GM10266 (cell line): ENCODE results near the gene GAA.

Source experiments
- DNase-seq: peaks from one replicate; pipeline ENCODE4 v3.0.0; 2012; ENCODE audit errors: extremely low spot score
- TF ChIP-seq, protein P1 (sequence below): IDR thresholded peaks from 2 replicates; pipeline ENCODE4 v1.5.1; 2012; ENCODE audit warnings: mild to moderate bottlenecking, low read depth; ENCODE audit not compliant: control insufficient read depth, insufficient read depth; ENCODE audit errors: missing control alignments

Gene GAA

DNA sequence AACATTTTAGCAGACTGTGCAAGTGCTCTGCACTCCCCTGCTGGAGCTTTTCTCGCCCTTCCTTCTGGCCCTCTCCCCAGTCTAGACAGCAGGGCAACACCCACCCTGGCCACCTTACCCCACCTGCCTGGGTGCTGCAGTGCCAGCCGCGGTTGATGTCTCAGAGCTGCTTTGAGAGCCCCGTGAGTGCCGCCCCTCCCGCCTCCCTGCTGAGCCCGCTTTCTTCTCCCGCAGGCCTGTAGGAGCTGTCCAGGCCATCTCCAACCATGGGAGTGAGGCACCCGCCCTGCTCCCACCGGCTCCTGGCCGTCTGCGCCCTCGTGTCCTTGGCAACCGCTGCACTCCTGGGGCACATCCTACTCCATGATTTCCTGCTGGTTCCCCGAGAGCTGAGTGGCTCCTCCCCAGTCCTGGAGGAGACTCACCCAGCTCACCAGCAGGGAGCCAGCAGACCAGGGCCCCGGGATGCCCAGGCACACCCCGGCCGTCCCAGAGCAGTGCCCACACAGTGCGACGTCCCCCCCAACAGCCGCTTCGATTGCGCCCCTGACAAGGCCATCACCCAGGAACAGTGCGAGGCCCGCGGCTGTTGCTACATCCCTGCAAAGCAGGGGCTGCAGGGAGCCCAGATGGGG is 3.1 kb downstream of the GAA start:
- TF ChIP-seq, protein P1, sequence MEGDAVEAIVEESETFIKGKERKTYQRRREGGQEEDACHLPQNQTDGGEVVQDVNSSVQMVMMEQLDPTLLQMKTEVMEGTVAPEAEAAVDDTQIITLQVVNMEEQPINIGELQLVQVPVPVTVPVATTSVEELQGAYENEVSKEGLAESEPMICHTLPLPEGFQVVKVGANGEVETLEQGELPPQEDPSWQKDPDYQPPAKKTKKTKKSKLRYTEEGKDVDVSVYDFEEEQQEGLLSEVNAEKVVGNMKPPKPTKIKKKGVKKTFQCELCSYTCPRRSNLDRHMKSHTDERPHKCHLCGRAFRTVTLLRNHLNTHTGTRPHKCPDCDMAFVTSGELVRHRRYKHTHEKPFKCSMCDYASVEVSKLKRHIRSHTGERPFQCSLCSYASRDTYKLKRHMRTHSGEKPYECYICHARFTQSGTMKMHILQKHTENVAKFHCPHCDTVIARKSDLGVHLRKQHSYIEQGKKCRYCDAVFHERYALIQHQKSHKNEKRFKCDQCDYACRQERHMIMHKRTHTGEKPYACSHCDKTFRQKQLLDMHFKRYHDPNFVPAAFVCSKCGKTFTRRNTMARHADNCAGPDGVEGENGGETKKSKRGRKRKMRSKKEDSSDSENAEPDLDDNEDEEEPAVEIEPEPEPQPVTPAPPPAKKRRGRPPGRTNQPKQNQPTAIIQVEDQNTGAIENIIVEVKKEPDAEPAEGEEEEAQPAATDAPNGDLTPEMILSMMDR = no peak
- no peak for DNase-seq

- TF ChIP-seq, protein P1 = no peak
- DNase-seq = no peak
Observed at GRCh38 chr17:80104956-80105375, 3.6 kb downstream of the GAA start.

GRCh38 chr17:80105762-80106161 is 4.4 kb downstream of the GAA start:
- no peak for DNase-seq
- TF ChIP-seq, protein P1 = no peak

DNA sequence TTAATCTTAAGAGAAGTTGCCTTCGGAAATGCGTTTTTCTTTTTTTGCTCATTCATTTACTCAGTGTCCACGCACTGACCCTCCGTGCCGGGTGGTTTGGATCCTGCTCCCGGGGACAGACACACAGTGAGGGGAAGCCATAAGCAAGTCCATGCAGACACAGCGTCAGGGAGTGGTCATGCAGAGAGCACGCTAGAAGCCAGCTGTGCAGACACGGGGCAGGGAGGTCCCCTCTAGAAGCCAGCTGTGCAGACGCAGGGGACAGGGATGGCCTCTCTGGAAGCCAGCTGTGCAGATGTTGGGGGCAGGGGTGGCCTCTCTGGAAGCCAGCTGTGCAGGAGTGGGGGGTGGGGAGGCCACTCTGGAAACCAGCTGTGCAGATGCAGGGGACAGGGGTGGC is 4.8 kb downstream of the GAA start:
- DNase-seq = no peak
- TF ChIP-seq, protein P1 = no peak

GRCh38 chr17:80106751-80107150 is 5.4 kb downstream of the GAA start:
- TF ChIP-seq, protein P1 = no peak
- no peak for DNase-seq

- DNase-seq = no peak
- TF ChIP-seq, protein P1 = no peak
Observed at GRCh38 chr17:80107231-80108021, 6.0 kb downstream of the GAA start.

DNA sequence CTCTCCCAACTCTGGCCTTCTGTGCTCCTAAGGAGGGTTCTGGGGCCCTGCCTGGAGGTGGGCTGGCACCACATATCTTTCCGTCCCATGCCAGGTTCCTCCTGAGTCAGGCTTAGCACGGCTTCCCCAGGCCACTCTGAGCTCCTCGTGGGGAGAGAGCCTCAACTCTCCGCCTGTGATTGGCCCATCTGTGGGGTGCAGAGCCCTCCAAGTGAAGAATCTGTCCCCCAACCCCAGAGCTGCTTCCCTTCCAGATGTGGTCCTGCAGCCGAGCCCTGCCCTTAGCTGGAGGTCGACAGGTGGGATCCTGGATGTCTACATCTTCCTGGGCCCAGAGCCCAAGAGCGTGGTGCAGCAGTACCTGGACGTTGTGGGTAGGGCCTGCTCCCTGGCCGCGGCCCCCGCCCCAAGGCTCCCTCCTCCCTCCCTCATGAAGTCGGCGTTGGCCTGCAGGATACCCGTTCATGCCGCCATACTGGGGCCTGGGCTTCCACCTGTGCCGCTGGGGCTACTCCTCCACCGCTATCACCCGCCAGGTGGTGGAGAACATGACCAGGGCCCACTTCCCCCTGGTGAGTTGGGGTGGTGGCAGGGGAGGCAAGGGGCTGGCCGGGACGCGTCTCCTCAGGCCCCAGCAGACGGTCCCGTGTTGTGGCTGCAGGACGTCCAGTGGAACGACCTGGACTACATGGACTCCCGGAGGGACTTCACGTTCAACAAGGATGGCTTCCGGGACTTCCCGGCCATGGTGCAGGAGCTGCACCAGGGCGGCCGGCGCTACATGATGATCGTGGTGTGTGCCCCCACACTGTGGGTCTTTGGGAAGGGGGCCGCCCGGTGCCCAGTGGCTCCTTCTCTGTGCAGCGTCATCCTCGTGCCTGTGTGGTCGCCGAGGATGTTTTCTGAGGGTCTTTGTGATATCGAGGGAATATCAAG is 6.9 kb downstream of the GAA start:
- TF ChIP-seq, protein P1 = no peak
- no peak for DNase-seq
